ENCODE results near the gene KLC1. TPM values are rescaled to one million over a fixed set of nuclear protein-coding genes. Genes with fewer than 3 reads are reported as not detected.

The KLC1 gene
- total and polyA plus RNA-seq, 4 donors: 22.9 to 131 (median 46.0) TPM

DNA sequence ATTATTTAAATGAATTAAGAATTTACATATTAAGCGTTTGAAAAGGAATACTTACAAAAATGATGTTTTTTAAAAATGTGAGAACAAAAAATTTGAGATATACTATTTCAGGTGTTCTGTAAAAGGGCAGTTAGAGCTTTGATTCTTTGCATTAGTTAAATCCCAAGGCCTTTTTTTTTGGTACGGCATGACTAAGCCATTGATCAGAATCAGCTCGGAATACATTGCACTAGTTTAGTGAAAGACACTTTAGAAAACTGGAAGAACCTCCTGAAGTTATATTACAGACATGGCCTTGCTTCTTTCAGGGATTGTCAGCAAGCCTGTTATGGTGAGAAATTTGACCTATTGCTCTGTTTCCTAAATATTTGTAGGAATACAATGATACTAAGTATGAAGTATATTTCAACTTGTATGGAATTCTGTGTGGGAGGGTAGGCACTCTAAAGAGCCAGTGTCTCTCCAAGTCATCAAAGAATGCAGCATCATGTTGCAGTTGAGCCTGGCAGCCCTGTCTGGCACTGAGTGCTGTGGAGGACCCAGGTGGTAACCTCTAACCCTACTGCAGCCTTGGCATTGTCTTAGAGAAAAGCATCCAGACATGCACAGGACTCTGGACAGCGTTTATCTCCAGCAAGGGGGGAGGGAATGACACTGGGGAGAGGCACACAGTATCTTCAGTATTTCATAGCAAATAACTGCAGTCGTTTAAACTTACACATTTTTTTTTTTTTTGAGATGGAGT lies 1.5 kb downstream of the KLC1 start:
- Histone ChIP-seq H3K4me3 (ENCODE audit: low read depth in 1 of 3, low read length in 3 of 3) (peak overlapping the region in 1 of 3 donors; percentile 90), H3K27me3 (ENCODE audit: control insufficient read depth in 4 of 4, insufficient read depth in 4 of 4, low read length in 3 of 4) (no peaks in the 10 kb centered on the region), H3K4me1 (ENCODE audit: control insufficient read depth in 4 of 4, insufficient read depth in 4 of 4, low read length in 3 of 4) (peaks cover 4 to 21% (median 18%) of the 10 kb centered on the region in 4 donors), H3K9ac (ENCODE audit: low read depth in 1 of 2, low read length in 2 of 2) (peak overlapping the region; percentile 11 to 60), H3K27ac (ENCODE audit: low read depth in 1 of 2, low read length in 2 of 2) (no peak overlapping the region), H3K36me3 (ENCODE audit: control insufficient read depth in 4 of 4, insufficient read depth in 3 of 4, low read depth in 1 of 4, low read length in 3 of 4) (no peaks in the 10 kb centered on the region), H3K9me3 (ENCODE audit: control insufficient read depth in 4 of 4, low read length in 3 of 4) (no peaks in the 10 kb centered on the region)
- WGBS: 43% methylated on average over 5 of the region's 5 CpGs
- no peak for TF ChIP-seq SP1 (IDR thresholded peaks at IDR 0.05)
- TF ChIP-seq RAD21 (IDR thresholded peaks at IDR 0.05): no peak
- no peak for TF ChIP-seq YY1 (IDR thresholded peaks at IDR 0.05)
- TF ChIP-seq, protein P1, sequence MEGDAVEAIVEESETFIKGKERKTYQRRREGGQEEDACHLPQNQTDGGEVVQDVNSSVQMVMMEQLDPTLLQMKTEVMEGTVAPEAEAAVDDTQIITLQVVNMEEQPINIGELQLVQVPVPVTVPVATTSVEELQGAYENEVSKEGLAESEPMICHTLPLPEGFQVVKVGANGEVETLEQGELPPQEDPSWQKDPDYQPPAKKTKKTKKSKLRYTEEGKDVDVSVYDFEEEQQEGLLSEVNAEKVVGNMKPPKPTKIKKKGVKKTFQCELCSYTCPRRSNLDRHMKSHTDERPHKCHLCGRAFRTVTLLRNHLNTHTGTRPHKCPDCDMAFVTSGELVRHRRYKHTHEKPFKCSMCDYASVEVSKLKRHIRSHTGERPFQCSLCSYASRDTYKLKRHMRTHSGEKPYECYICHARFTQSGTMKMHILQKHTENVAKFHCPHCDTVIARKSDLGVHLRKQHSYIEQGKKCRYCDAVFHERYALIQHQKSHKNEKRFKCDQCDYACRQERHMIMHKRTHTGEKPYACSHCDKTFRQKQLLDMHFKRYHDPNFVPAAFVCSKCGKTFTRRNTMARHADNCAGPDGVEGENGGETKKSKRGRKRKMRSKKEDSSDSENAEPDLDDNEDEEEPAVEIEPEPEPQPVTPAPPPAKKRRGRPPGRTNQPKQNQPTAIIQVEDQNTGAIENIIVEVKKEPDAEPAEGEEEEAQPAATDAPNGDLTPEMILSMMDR (IDR thresholded peaks at IDR 0.05; ENCODE audit: low read depth, low read length, missing input control): no peak
- TF ChIP-seq ATF3 (IDR thresholded peaks at IDR 0.05): no peak
- TF ChIP-seq EGR1 (IDR thresholded peaks at IDR 0.05; ENCODE audit: low read depth in 2 of 2): no peak
- no peak for TF ChIP-seq REST (IDR thresholded peaks at IDR 0.05)
- no peak for DNase-seq (ENCODE audit: low spot score)

GRCh38 chr14:103633391-103633790 lies 4.4 kb downstream of the KLC1 start:
- H3K27ac ChIP-seq (ENCODE audit: low read depth in 1 of 2, low read length in 2 of 2): no peak overlapping the region
- H3K36me3 ChIP-seq (ENCODE audit: control insufficient read depth in 4 of 4, insufficient read depth in 3 of 4, low read depth in 1 of 4, low read length in 3 of 4): peaks cover 0 to 3% (median 0%) of the 10 kb centered on the region in 4 donors
- no peaks in the 10 kb centered on the region for H3K9me3 ChIP-seq (ENCODE audit: control insufficient read depth in 4 of 4, low read length in 3 of 4)
- TF ChIP-seq ATF3 (IDR thresholded peaks at IDR 0.05) (no peak), JUND (IDR thresholded peaks at IDR 0.05) (no peak), YY1 (IDR thresholded peaks at IDR 0.05) (no peak)
- TF ChIP-seq, protein P2, sequence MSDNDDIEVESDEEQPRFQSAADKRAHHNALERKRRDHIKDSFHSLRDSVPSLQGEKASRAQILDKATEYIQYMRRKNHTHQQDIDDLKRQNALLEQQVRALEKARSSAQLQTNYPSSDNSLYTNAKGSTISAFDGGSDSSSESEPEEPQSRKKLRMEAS (IDR thresholded peaks at IDR 0.05): no peak
- WGBS: 72% methylated on average over 1 of the region's 1 CpG
- no peak overlapping the region for H3K4me3 ChIP-seq (ENCODE audit: low read depth in 1 of 3, low read length in 3 of 3)
- H3K4me1 ChIP-seq (ENCODE audit: control insufficient read depth in 4 of 4, insufficient read depth in 4 of 4, low read length in 3 of 4): peaks cover 0 to 23% (median 13%) of the 10 kb centered on the region in 4 donors
- no peak for DNase-seq (ENCODE audit: low spot score)
- no peaks in the 10 kb centered on the region for H3K27me3 ChIP-seq (ENCODE audit: control insufficient read depth in 4 of 4, insufficient read depth in 4 of 4, low read length in 3 of 4)
- no peak overlapping the region for H3K9ac ChIP-seq (ENCODE audit: low read depth in 1 of 2, low read length in 2 of 2)

DNA sequence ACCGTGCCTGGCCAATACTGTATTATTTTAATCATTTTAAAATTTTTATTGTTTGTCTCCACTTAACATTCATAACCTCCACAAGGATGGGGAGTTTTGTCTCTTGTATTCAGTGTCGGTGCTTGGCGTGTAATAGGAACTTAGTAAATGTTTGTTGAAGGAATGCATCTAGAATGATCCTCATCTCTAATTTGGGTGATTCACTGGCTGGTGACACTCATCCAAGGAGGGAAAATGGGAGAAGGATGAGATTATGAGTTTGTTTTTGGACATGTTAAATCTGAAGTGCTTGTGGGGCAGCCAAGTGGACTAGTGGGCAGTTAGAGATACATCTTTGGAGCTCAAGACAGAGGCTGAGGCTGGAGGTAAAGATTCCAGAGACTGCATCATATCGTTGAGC lies 5.1 kb downstream of the KLC1 start:
- Histone ChIP-seq H3K4me3 (ENCODE audit: low read depth in 1 of 3, low read length in 3 of 3) (no peak overlapping the region), H3K9me3 (ENCODE audit: control insufficient read depth in 4 of 4, low read length in 3 of 4) (no peaks in the 10 kb centered on the region), H3K36me3 (ENCODE audit: control insufficient read depth in 4 of 4, insufficient read depth in 3 of 4, low read depth in 1 of 4, low read length in 3 of 4) (peaks cover 0 to 3% (median 0%) of the 10 kb centered on the region in 4 donors), H3K27ac (ENCODE audit: low read depth in 1 of 2, low read length in 2 of 2) (no peak overlapping the region), H3K27me3 (ENCODE audit: control insufficient read depth in 4 of 4, insufficient read depth in 4 of 4, low read length in 3 of 4) (no peaks in the 10 kb centered on the region), H3K9ac (ENCODE audit: low read depth in 1 of 2, low read length in 2 of 2) (no peak overlapping the region), H3K4me1 (ENCODE audit: control insufficient read depth in 4 of 4, insufficient read depth in 4 of 4, low read length in 3 of 4) (peaks cover 0 to 20% (median 11%) of the 10 kb centered on the region in 4 donors)
- WGBS: 90% methylated on average over 4 of the region's 4 CpGs
- DNase-seq (ENCODE audit: low spot score): no peak
- TF ChIP-seq, protein P2 (IDR thresholded peaks at IDR 0.05): no peak
- TF ChIP-seq FOXA2 (IDR thresholded peaks at IDR 0.05) (no peak), ATF3 (IDR thresholded peaks at IDR 0.05) (no peak), RAD21 (IDR thresholded peaks at IDR 0.05) (no peak), HNF4G (IDR thresholded peaks at IDR 0.05) (no peak), HNF4A (conservative IDR thresholded peaks at IDR 0.05) (no peak), RXRA (IDR thresholded peaks at IDR 0.05) (no peak), EGR1 (IDR thresholded peaks at IDR 0.05; ENCODE audit: low read depth in 2 of 2) (no peak)
- TF ChIP-seq, protein P1 (IDR thresholded peaks at IDR 0.05; ENCODE audit: low read depth, low read length, missing input control): no peak

All from liver (tissue), 9 donors.